IPS-11a (cell line): ENCODE results near the gene ECSIT.
"Not testable (repeated sequence)": the region's sequence is repeated elsewhere in the genome, so short reads cannot be mapped to it uniquely, and the experiment has no call there.

Experiments
- H3K4me3 ChIP-seq: one replicate; pipeline ENCODE4 v1.5.1; 2013; ENCODE audit warnings: low read depth, low read length, control low read depth

The ECSIT gene

GRCh38 chr19:11528551-11529341, at the start of gene ECSIT:
Gene ECSIT, minus strand, starts transcription at chr19:11529134. Its CDS starts 9,964 bp downstream, at chr19:11519170.
- H3K4me3 ChIP-seq = peak within 1 kb of the TSS; percentile 79

GRCh38 chr19:11577451-11578257, 48.7 kb upstream of the ECSIT start, which contains the start of gene ACP5:
Gene ACP5, minus strand, starts transcription at chr19:11577645. Its CDS starts 328 bp downstream, at chr19:11577317.
- H3K4me3 ChIP-seq = peak within 1 kb of the TSS; percentile 20

GRCh38 chr19:11576227-11576626, 47.3 kb upstream of the ECSIT start:
- H3K4me3 ChIP-seq = no peak overlapping the region

- H3K4me3 ChIP-seq = no peak overlapping the region
Observed at GRCh38 chr19:11574689-11575088, 45.8 kb upstream of the ECSIT start.

GRCh38 chr19:11573763-11574162, 44.8 kb upstream of the ECSIT start:
- H3K4me3 ChIP-seq = not testable (repeated sequence)

GRCh38 chr19:11573354-11573753, 44.4 kb upstream of the ECSIT start:
- H3K4me3 ChIP-seq = not testable (repeated sequence)

GRCh38 chr19:11570039-11570462, 41.1 kb upstream of the ECSIT start:
- no peak overlapping the region for H3K4me3 ChIP-seq

- no peak overlapping the region for H3K4me3 ChIP-seq
Observed at GRCh38 chr19:11566164-11566563, 37.2 kb upstream of the ECSIT start.

- H3K4me3 ChIP-seq = not testable (repeated sequence)
Observed at GRCh38 chr19:11565649-11565980, 36.7 kb upstream of the ECSIT start.

- not testable (repeated sequence) for H3K4me3 ChIP-seq
Observed at GRCh38 chr19:11564082-11564807, 35.3 kb upstream of the ECSIT start.

GRCh38 chr19:11563532-11563931, 34.6 kb upstream of the ECSIT start:
- no peak overlapping the region for H3K4me3 ChIP-seq

- no peak overlapping the region for H3K4me3 ChIP-seq
Observed at GRCh38 chr19:11560404-11561051, 31.6 kb upstream of the ECSIT start.

GRCh38 chr19:11558881-11559828, 30.2 kb upstream of the ECSIT start, which contains the start of gene ELOF1:
Gene ELOF1, minus strand, starts transcription at chr19:11559230. Its CDS starts 4,883 bp downstream, at chr19:11554347.
- H3K4me3 ChIP-seq = peak within 1 kb of the TSS; percentile 89

GRCh38 chr19:11556634-11557420, 27.9 kb upstream of the ECSIT start:
- H3K4me3 ChIP-seq = no peak overlapping the region

- no peak overlapping the region for H3K4me3 ChIP-seq
Observed at GRCh38 chr19:11555246-11555645, 26.3 kb upstream of the ECSIT start.

GRCh38 chr19:11554160-11554559, 25.2 kb upstream of the ECSIT start:
- H3K4me3 ChIP-seq = no peak overlapping the region

GRCh38 chr19:11552666-11553372, 23.9 kb upstream of the ECSIT start:
- no peak overlapping the region for H3K4me3 ChIP-seq

GRCh38 chr19:11551603-11552235, 22.8 kb upstream of the ECSIT start:
- H3K4me3 ChIP-seq = no peak overlapping the region
